HEK293 (cell line): ENCODE data around the gene CCDC51.
A peak's percentile ranks its signal among the peaks of the same experiment; 100 is the strongest.

Experiments used
- CTCF ChIA-PET: fragments of 350-600 bp; formaldehyde crosslinking; extraction: SDS; loops from one replicate; lab custom pipeline; 2021; ENCODE audit warnings: antibody characterized with exemption; lab: Yijun Ruan, JAX
- POLR2A ChIA-PET: fragments of 300-600 bp; formaldehyde crosslinking; extraction: SDS; loops from one replicate; lab custom pipeline; 2020; ENCODE audit warnings: antibody characterized with exemption, inconsistent platforms; lab: Yijun Ruan, JAX
- H3K27ac ChIP-seq: fragments of 200-500 bp; sonication (Bioruptor generic); 2 replicates; pipeline ENCODE4 v1.5.1; 2014; ENCODE audit warnings: low read depth, low read length, control low read depth, inconsistent platforms; ENCODE audit errors: extremely low read depth
- H3K36me3 ChIP-seq, 2 experiments: fragments of 200-500 bp in 1 of 2; sonication (Bioruptor generic) in 1 of 2; 1 replicate in 1 of 2; 2 replicates in 1 of 2; pipeline ENCODE4 v1.5.1; 2014 to 2017; ENCODE audit warnings: inconsistent platforms in 2 of 2, low read length in 2 of 2; ENCODE audit not compliant: control insufficient read depth in 2 of 2, insufficient read depth in 1 of 2
- H3K4me1 ChIP-seq: fragments of 200-500 bp; sonication (Bioruptor generic); 2 replicates; pipeline ENCODE4 v1.5.1; 2014; ENCODE audit warnings: mild to moderate bottlenecking, low read length, inconsistent platforms; ENCODE audit not compliant: control insufficient read depth, insufficient read depth
- H3K4me3 ChIP-seq: 2 replicates; pipeline ENCODE4 v1.5.1; 2011; ENCODE audit warnings: low read depth, mild to moderate bottlenecking, control low read depth, low read length, moderate library complexity
- H3K9me3 ChIP-seq: fragments of 200-500 bp; sonication (Bioruptor generic); 2 replicates; pipeline ENCODE4 v1.5.1; 2014; ENCODE audit warnings: low read depth, low read length, inconsistent platforms; ENCODE audit not compliant: control insufficient read depth, insufficient read depth
- BCL11B ChIP-seq: fragments of 450-650 bp; formaldehyde crosslinking; IDR thresholded peaks from 2 replicates; pipeline ENCODE4 v1.5.1; 2016; ENCODE audit warnings: low read depth, missing biosample characterization, missing genetic modification characterization
- CTCF ChIP-seq: fragments of 450-650 bp; formaldehyde crosslinking; IDR thresholded peaks from 2 replicates; pipeline ENCODE4 v1.5.1; 2016; ENCODE audit warnings: missing biosample characterization, missing genetic modification characterization
- GLIS2 ChIP-seq: fragments of 450-650 bp; formaldehyde crosslinking; IDR thresholded peaks from 2 replicates; pipeline ENCODE4 v1.5.1; 2016; ENCODE audit warnings: missing biosample characterization, missing genetic modification characterization
- HIC1 ChIP-seq: fragments of 450-650 bp; formaldehyde crosslinking; IDR thresholded peaks from 2 replicates; pipeline ENCODE4 v1.5.1; 2016; ENCODE audit warnings: missing biosample characterization, missing genetic modification characterization
- INSM2 ChIP-seq: fragments of 450-650 bp; formaldehyde crosslinking; IDR thresholded peaks from 2 replicates; pipeline ENCODE4 v1.5.1; 2016; ENCODE audit warnings: missing biosample characterization, missing genetic modification characterization
- PRDM6 ChIP-seq: fragments of 450-650 bp; formaldehyde crosslinking; IDR thresholded peaks from 2 replicates; pipeline ENCODE4 v1.5.1; 2017; ENCODE audit warnings: missing biosample characterization, missing genetic modification characterization
- SCRT2 ChIP-seq: fragments of 450-650 bp; formaldehyde crosslinking; IDR thresholded peaks from 2 replicates; pipeline ENCODE4 v1.5.1; 2016; ENCODE audit warnings: missing biosample characterization, missing genetic modification characterization
- ZBTB26 ChIP-seq: fragments of 450-650 bp; formaldehyde crosslinking; optimal IDR thresholded peaks from 2 replicates; pipeline ENCODE3; 2016; ENCODE audit warnings: missing biosample characterization, mild to moderate bottlenecking, missing genetic modification characterization
- ZFP3 ChIP-seq: fragments of 450-650 bp; formaldehyde crosslinking; IDR thresholded peaks from 2 replicates; pipeline ENCODE4 v1.5.1; 2016; ENCODE audit warnings: low read depth, missing biosample characterization, missing genetic modification characterization
- ZFP69B ChIP-seq: fragments of 450-650 bp; formaldehyde crosslinking; IDR thresholded peaks from 2 replicates; pipeline ENCODE4 v1.5.1; 2016; ENCODE audit warnings: missing biosample characterization, missing genetic modification characterization
- ZIC2 ChIP-seq: fragments of 450-650 bp; formaldehyde crosslinking; IDR thresholded peaks from 2 replicates; pipeline ENCODE4 v1.5.1; 2016; ENCODE audit warnings: missing biosample characterization, missing genetic modification characterization
- ZNF112 ChIP-seq: fragments of 450-650 bp; formaldehyde crosslinking; IDR thresholded peaks from 2 replicates; pipeline ENCODE4 v1.5.0; 2017; ENCODE audit warnings: missing biosample characterization, missing genetic modification characterization
- ZNF2 ChIP-seq: fragments of 450-650 bp; formaldehyde crosslinking; IDR thresholded peaks from 2 replicates; pipeline ENCODE4 v1.5.1; 2016; ENCODE audit warnings: missing biosample characterization, missing genetic modification characterization
- ZNF354C ChIP-seq: fragments of 450-650 bp; formaldehyde crosslinking; IDR thresholded peaks from 2 replicates; pipeline ENCODE4 v1.5.1; 2016; ENCODE audit warnings: missing biosample characterization, missing genetic modification characterization, low read depth, borderline replicate concordance
- ZNF37A ChIP-seq: fragments of 450-650 bp; IDR thresholded peaks from 2 replicates; pipeline ENCODE4 v1.5.1; 2018; ENCODE audit warnings: missing biosample characterization, missing genetic modification characterization
- ZNF561 ChIP-seq: fragments of 450-650 bp; IDR thresholded peaks from 2 replicates; pipeline ENCODE4 v1.5.1; 2018; ENCODE audit warnings: missing biosample characterization, missing genetic modification characterization, borderline replicate concordance
- ZNF623 ChIP-seq: fragments of 450-650 bp; formaldehyde crosslinking; IDR thresholded peaks from 2 replicates; pipeline ENCODE4 v1.5.1; 2016; ENCODE audit warnings: missing biosample characterization, missing genetic modification characterization
- ZSCAN23 ChIP-seq: fragments of 450-650 bp; formaldehyde crosslinking; IDR thresholded peaks from 2 replicates; pipeline ENCODE4 v1.5.1; 2016; ENCODE audit warnings: missing biosample characterization, missing genetic modification characterization

Gene CCDC51

GRCh38 chr3:48410205-48411040, 29.5 kb downstream of the CCDC51 start:
- no peaks in the 10 kb centered on the region for H3K4me1 ChIP-seq
- H3K36me3 ChIP-seq = peaks cover 0 to 80% of the 10 kb centered on the region in 2 experiments; a peak in 1 of 3 replicates
- no peaks in the 10 kb centered on the region for H3K9me3 ChIP-seq
- no peak for TF ChIP-seq ZSCAN23
- TF ChIP-seq ZIC2 (tag by site-specific recombination) = peak; percentile 50
- no peak for TF ChIP-seq GLIS2 (tag by site-specific recombination)
- TF ChIP-seq ZNF354C = no peak
- no peak for TF ChIP-seq BCL11B (tag by site-specific recombination)
- TF ChIP-seq, all 188 proteins: peak for 1
- CTCF ChIA-PET = interaction anchor here (5.1 kb wide), 1 partner anchor 26 kb away, joined by 28 read pairs; no protein-coding TSS in a partner anchor
- no peak overlapping the region for H3K4me3 ChIP-seq
- no peak overlapping the region for H3K27ac ChIP-seq
- POLR2A ChIA-PET = no interaction called here

- TF ChIP-seq PRDM6 (tag by site-specific recombination) (no peak), ZBTB26 (tag by site-specific recombination) (no peak), SCRT2 (tag by site-specific recombination) (peak; percentile 57), ZNF623 (no peak), ZNF112 (no peak), ZNF561 (tag by site-specific recombination) (no peak), ZNF37A (tag by site-specific recombination) (no peak)
- no peaks in the 10 kb centered on the region for H3K9me3 ChIP-seq
- peaks cover 0 to 78% of the 10 kb centered on the region in 2 experiments; a peak in 1 of 3 replicates for H3K36me3 ChIP-seq
- CTCF ChIA-PET = interaction anchor here (1.1 to 5.1 kb wide), 2 partner anchors 9 to 27 kb away, joined by 4 to 28 read pairs; no protein-coding TSS in a partner anchor
- no peak overlapping the region for H3K27ac ChIP-seq
- POLR2A ChIA-PET = no interaction called here
- H3K4me3 ChIP-seq = no peak overlapping the region
- no peaks in the 10 kb centered on the region for H3K4me1 ChIP-seq
Measured at GRCh38 chr3:48409291-48410201, 30.4 kb downstream of the CCDC51 start.

- H3K27ac ChIP-seq = no peak overlapping the region
- peaks cover 0 to 78% of the 10 kb centered on the region in 2 experiments; a peak in 1 of 3 replicates for H3K36me3 ChIP-seq
- ChIA-PET CTCF (interaction anchor here (0.7 to 5.1 kb wide), 4 partner anchors 10 to 99 kb away, joined by 3 to 28 read pairs (median 4); no protein-coding TSS in a partner anchor), POLR2A (no interaction called here)
- H3K4me3 ChIP-seq = no peak overlapping the region
- no peaks in the 10 kb centered on the region for H3K9me3 ChIP-seq
- H3K4me1 ChIP-seq = no peaks in the 10 kb centered on the region
- no peak for TF ChIP-seq CTCF (tag by site-specific recombination)
- no peak for TF ChIP-seq INSM2 (tag by site-specific recombination)
- no peak for TF ChIP-seq ZFP3 (tag by site-specific recombination)
- TF ChIP-seq HIC1 (tag by site-specific recombination) = no peak
- no peak for TF ChIP-seq ZFP69B (tag by site-specific recombination)
- no peak for TF ChIP-seq ZNF2 (tag by site-specific recombination)
Measured at GRCh38 chr3:48408823-48409281, 31.1 kb downstream of the CCDC51 start.
